OCI-LY3 (cell line): ENCODE results near the gene IRF2.

ENCODE experiments used
- EZH2phosphoT487 ChIP-seq: fragments of 200-600 bp; shearing (Covaris generic); IDR thresholded peaks from 2 replicates; pipeline ENCODE4 v1.6.1; 2018; ENCODE audit warnings: antibody characterized with exemption, mixed run types, low read depth
- TF ChIP-seq, protein P1 (sequence below): fragments of 200-600, 300-600 bp; sonication (generic); IDR thresholded peaks from 2 replicates; pipeline ENCODE4 v1.5.1; 2014; ENCODE audit warnings: antibody characterized with exemption, low read length, low read depth

DNA sequence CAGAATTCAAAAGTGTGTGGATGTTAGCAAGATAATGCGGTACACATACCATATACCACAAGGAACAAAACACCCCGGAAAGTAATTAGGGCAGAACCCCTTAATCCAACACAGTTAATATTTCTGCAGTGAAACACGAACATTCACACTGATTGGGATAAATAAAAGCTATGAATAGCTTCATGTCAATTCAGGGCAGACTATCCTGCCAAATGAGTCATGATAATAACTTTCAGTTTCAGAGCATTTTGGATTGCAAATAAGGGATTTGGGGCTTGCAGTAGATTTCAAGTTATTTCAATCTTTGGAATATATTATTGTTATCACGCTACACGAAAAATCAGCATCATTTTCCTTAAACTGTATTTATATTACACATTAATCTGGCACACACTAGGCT lies 24.3 kb downstream of the IRF2 start:
- TF ChIP-seq, protein P1, sequence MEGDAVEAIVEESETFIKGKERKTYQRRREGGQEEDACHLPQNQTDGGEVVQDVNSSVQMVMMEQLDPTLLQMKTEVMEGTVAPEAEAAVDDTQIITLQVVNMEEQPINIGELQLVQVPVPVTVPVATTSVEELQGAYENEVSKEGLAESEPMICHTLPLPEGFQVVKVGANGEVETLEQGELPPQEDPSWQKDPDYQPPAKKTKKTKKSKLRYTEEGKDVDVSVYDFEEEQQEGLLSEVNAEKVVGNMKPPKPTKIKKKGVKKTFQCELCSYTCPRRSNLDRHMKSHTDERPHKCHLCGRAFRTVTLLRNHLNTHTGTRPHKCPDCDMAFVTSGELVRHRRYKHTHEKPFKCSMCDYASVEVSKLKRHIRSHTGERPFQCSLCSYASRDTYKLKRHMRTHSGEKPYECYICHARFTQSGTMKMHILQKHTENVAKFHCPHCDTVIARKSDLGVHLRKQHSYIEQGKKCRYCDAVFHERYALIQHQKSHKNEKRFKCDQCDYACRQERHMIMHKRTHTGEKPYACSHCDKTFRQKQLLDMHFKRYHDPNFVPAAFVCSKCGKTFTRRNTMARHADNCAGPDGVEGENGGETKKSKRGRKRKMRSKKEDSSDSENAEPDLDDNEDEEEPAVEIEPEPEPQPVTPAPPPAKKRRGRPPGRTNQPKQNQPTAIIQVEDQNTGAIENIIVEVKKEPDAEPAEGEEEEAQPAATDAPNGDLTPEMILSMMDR = no peak
- no peak for TF ChIP-seq EZH2phosphoT487
